GM11168 (cell line): ENCODE data around the gene CUL3.
"Not testable (repeated sequence)": the region's sequence is repeated elsewhere in the genome, so short reads cannot be mapped to it uniquely, and the experiment has no call there.

Experiments
- in situ Hi-C: fragments of 300-500 bp; cut with MboI; formaldehyde crosslinking; loops from one replicate; pipeline ENCODE4 v1.12.0; 2022; ENCODE audit warnings: low sequenced_read_pairs; ENCODE audit not compliant: unreplicated experiment

CUL3 gene

GRCh38 chr2:224487940-224488339 is 97.2 kb downstream of the CUL3 start:
- in situ Hi-C loops = not testable (repeated sequence)

DNA sequence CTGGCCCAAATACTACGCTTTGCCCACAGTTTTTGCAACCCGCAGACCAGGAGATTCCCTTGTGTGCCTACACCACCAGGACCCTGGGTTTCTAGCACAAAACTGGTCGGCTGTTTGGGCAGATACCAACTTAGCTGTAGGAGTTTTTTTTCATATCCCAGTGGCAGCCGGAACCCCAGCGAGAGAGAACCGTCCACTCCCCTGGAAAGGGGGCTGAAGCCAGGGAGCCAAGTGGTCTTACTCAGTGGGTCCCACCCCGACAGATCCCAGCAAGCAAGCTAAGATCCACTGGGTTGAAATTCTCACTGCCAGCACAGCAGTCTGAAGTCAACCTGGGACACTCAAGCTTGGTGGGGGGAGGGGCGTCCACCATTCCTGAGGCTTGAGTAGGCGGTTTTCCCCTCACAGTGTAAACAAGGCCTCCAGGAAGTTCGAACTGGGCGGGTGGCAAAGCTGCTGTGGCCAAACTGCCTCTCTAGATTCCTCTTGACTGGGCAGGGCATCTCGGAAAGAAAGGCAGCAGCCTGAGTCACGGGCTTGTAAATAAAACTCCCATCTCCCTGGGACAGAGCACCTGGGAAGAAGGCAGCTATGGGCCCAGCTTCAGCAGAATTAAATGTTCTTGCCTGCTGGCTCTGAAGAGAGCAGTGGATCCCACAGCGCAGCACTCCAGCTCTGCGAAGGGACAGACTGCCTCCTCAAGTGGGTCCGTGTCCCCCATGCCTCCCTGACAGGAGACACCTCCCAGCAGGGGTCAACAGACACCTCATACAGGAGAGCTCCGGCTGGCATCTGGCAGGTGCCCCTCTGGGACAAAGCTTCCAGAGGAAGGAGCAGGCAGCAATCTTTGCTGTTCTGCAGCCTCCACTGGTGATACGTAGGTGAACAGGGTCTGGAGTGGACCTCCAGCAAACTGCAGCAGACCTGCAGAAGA is 99.8 kb downstream of the CUL3 start:
- in situ Hi-C loops = not testable (repeated sequence)

- in situ Hi-C loops = no loop called here
Measured at GRCh38 chr2:224479826-224480225, 105.3 kb downstream of the CUL3 start.

- in situ Hi-C loops = no loop called here
Measured at GRCh38 chr2:224472827-224473226, 112.3 kb downstream of the CUL3 start.

- in situ Hi-C loops = no loop called here
Measured at GRCh38 chr2:224472137-224472536, 113.0 kb downstream of the CUL3 start.

DNA sequence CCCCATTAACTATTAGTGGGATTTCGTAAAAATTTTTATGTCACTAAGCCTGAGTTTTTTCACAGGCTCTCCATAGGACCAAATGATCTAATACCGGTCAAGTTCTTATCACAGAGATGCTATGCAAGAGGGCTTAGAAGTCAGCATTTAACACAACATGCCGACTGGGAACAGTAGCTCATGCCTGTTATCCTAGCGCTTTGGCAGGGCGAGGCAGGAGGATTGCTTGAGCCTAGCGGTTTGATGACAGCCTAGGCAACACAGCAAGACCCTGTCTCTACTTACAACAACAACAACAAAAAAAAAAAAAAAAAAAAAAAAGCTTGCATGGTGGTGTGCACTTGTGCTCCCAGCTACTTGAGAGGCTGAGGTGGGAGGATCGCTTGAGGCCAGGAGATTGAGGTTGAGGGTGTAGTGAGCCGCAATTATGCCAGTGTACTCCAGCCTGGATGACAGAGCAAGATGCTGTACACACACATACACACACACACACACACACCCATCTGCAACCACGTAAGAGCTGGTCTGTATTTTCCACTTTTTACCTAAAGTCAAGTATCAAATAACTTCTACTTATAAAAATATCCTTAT is 115.7 kb downstream of the CUL3 start:
- in situ Hi-C loops = no loop called here

GRCh38 chr2:224466304-224466895 is 118.8 kb downstream of the CUL3 start:
- in situ Hi-C loops = no loop called here

GRCh38 chr2:224461391-224461790 is 123.8 kb downstream of the CUL3 start:
- in situ Hi-C loops = no loop called here

DNA sequence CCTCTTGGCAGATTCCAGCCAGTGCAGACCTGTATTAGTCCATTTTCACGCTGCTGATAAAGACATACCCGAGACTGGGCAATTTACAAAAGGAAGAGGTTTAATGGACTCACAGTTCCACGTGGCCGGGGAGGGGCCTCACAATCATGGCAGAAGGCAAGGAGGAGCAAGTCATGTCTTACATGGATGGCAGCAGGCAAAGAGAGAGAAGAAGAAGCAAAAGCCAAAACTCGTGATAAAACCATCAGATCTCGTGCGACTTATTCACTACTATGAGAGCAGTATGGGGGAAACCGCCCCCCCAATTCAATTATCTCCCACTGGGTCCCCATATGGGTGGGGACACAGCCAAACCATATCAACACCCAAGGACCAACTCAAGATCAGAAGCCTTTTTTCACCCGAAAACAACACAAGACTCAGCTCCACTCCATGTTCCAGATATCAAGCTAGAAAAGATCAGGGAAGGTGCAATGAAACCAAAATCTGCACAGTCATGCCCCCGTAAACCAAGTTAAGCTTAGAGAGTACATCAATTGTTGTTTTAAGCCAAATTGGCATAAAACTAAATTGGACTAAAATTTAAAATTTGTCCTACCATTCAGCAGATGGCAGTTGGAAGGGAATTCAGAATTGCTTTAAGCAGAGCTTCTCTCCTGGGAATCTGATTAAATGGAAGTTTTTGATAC is 127.6 kb downstream of the CUL3 start:
- in situ Hi-C loops = no loop called here

DNA sequence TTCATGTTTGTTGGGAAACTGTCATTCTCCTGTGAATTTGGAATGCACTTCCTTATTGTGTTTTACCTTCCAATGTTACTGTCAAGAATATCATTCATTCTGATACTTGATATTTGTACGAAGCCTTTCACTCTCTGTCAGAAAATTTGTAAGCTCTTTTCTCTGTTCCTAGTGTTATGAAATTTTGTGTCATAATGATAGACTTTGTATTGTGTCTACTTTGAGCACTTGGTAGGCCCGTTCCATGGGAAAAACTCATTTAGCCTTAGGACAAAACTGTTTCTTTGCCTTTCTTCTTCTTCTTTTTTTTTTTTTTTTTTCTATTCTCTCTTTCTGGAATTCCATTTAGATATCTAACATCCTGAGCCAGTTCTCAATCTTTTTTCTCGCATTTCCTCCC is 131.3 kb downstream of the CUL3 start:
- in situ Hi-C loops = no loop called here

DNA sequence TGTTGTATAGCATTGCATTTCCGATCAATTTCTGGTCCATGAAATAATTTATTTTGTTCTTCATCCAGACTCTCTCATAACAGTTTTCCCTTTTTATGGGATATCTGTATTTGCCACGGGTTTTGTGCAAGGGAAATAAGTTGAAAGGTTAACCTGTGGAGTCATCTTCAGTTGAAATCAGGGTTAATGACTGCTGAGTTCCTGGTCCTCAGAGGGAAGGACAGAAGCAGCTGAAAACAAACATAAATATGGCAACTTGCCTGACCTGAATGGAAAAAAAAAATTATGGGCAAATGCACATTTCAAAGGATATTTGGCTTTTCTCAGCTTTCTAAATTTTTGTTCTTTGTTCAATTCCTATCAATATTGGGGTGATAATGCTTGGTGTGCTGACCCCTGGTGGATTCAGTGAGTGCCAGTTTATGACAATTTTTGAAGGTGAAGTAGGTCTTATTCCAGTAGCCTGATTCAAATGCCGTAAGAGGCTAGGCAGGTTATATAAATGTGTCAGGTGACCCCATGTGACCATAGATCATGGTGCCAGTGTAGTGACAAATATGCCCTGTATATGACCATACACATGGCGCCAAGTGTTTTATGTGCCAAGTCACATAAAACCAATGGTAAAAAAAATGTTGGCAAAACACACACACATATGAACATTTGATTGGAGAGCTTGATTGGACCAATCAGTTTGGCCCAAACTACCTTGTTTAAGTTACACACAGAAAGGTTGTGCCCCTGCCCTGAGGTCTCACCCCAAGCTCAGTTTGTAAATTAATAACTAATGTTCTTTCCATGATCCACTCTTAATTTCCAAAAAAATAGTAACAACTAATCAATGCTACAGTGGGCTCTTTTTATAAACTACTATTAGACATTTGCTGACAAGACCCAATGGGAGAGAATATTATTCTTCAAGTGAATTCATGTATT is 135.7 kb downstream of the CUL3 start:
- in situ Hi-C loops = no loop called here

DNA sequence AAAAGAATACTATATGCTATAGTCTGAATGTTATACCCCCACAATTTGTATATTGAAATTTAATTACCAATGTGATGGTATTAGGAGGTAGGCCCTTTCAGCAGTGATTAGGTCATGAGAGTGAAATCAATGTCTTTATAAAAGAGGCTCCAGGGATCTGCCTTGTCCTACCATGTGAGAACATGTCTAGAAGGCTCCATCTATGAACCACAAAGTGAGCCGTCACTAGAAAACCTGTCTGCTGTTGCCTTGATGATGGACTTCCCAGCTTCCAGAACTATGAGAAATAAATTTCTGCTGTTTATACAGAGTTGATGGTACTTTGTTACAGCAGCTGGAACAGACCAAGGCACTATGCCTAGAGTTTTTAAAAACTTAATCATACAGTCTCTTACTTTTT is 136.9 kb downstream of the CUL3 start:
- in situ Hi-C loops = no loop called here

DNA sequence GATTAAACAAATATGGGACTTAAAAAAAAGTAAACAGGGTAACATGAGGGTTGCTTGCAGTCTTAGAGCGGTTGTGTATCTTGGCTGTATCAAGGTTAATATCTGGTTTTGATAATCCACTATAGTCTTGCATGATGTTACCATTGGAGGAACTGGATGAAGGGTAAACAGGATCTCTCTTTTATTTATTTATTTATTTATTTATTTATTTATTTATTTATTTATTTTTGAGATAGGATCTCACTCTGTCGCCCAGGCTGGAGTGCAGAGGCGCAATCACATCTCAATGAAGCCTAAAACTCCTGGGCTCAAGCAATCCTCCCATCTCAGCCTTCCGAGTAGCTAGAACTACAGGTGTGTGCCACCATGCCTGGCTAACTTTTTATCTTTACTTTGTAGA is 140.4 kb downstream of the CUL3 start:
- in situ Hi-C loops = no loop called here

DNA sequence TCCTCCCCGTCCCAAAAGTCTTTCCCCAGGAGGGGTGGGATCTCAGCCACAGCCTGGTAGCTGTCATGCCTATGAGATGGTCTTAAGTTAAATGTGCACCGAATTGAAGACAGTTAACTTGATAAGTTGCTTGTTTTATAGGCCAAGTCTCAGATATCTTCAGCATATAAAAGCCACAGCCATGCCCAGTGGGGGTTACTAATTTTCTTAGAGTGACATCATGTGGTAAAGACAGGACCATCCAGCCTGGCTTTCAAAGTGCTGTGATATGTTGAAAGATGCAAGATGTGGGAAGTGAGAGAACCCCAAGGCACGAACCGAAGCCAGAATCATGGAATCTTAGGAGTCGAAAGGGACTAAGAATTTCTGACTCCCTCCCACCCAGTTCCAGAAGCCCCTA is 141.1 kb downstream of the CUL3 start:
- in situ Hi-C loops = no loop called here

DNA sequence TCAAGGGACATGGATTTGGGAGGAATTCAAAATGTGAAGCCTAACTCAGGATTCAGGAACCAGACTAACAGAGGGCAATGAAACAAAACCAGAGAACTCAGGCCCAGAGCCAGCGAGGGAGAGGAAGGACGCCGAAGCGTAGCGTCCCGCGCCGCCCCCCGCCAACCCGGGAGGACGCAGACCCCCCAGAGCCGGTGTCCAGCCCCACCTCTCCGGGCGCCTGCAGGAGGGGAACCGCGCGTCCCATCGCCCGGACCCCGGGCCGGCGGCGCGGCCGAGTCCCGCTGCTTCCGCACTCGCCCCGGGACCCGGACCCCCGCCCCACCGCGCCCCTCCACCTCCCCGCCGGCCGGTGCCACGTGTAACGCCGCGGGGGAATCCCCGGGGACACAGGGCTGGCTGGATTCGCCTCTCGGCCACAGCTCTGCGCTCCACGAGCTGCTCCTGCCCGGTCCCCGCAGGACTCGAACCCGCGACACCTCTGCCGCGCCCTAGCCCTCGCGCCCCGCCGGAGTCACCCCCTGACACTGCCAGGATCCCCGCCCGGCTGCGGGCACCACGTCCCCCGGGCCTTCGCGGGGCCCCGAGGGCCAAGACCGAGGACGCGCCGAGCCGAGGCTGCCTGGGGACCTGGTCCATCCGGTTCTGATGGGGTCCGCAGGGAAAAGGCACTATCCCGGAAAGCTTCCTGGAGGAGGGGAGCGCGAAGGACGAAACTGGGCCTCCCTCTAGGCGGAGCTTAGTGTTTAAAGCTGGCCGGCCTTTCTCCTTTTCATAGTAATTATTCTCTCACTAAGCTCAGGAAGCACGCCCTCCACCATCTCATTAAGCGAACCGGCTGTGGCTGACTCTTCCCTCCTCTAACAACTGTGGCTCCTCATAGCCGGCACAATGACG is 142.8 kb downstream of the CUL3 start:
- in situ Hi-C loops = no loop called here

DNA sequence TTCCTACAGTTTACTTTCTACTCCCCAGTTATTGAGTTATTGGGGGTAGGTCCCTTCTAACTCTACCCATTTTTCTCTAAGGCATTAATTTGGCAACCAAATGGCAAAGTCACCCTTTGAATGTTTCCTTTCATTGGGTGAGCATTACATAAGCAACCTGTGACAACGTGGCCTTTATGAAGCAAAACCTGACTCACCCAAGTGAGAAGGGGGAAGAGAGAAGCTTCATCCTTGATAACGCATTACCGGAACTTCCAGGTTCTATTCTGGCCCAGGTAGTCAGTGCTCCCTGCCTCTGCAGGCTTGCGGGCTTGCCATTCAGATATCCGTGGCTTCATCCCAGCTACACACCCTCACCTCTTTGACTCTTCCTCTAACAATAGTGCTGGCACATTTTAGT is 144.2 kb downstream of the CUL3 start:
- in situ Hi-C loops = no loop called here

DNA sequence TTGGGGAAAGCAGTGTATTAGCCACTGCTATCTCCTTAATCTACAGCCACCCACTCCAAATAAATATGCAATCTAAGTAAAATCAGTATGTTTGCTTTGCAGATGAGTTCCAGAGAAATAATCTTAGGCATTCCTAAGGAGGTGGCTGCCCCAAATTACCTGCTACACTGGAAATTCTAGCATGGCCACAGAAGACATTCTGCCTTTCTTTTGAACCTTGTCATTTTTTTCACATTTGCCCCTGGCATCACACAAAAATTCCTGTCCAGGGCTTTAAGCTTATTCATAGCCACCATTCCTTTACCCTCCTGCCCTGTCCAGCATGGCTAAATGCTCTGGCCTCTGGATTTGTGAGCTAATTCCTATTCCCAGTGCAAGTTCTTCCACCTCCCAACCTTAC is 146.4 kb downstream of the CUL3 start:
- in situ Hi-C loops = no loop called here

DNA sequence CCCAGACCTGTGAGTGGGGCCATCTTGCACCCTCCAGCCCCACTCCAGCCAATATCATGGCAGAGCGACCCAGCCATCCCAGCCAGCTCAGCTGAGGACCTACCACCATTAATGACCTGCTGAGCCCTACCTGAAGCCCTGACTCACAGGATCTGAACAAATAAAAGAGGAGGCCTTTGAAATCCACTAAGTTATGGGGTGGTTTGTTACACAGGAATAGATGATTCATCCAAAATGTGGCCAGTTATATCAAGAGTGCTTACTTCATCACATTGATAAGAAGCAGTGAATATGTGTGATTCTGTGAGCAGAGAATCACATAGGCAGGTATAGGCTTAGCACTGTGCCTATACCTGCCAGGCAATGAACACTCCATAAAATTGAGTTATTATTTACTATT is 148.5 kb downstream of the CUL3 start:
- in situ Hi-C loops = no loop called here

GRCh38 chr2:224434618-224435017 is 150.5 kb downstream of the CUL3 start:
- in situ Hi-C loops = no loop called here
